SK-N-SH treated with all-trans-retinoic acid at 6 μM for 48 hours (cell line): Measurements from ENCODE around the gene SLFN11.
"Not testable (repeated sequence)": the region's sequence is repeated elsewhere in the genome, so short reads cannot be mapped to it uniquely, and the experiment has no call there.

Experiments
- ATAC-seq: fragments of 200-7000 bp; cut with Tn5 transposase; 3 replicates; pipeline ENCODE4 v1.9.1; 2020; ENCODE audit warnings: mild to moderate bottlenecking, moderate library complexity
- ARNTL ChIP-seq: fragments of 450-650 bp; formaldehyde crosslinking; IDR thresholded peaks from 2 replicates; pipeline ENCODE4 v1.5.0; 2020; ENCODE audit warnings: low read depth, mild to moderate bottlenecking, moderate library complexity, borderline replicate concordance
- CSDC2 ChIP-seq: fragments of 250-450 bp; sonication (Bioruptor Pico); IDR thresholded peaks from 2 replicates; pipeline ENCODE4 v1.5.0; 2020; ENCODE audit warnings: mild to moderate bottlenecking, moderate library complexity
- CSRNP3 ChIP-seq: fragments of 250-450 bp; sonication (Bioruptor Pico); IDR thresholded peaks from 2 replicates; pipeline ENCODE4 v1.5.1; 2021; ENCODE audit warnings: mild to moderate bottlenecking, moderate library complexity
- ESRRG ChIP-seq: fragments of 250-450 bp; sonication (Bioruptor Pico); IDR thresholded peaks from 2 replicates; pipeline ENCODE4 v1.6.1; 2021; ENCODE audit warnings: mild to moderate bottlenecking
- GLIS3 ChIP-seq: fragments of 250-450 bp; sonication (Bioruptor Pico); IDR thresholded peaks from 2 replicates; pipeline ENCODE4 v1.5.0; 2020; ENCODE audit warnings: mild to moderate bottlenecking, moderate library complexity
- OSR1 ChIP-seq: fragments of 250-450 bp; sonication (Bioruptor Pico); IDR thresholded peaks from 2 replicates; pipeline ENCODE4 v1.8.0; 2022; ENCODE audit warnings: moderate library complexity, mild to moderate bottlenecking, inconsistent platforms
- PATZ1 ChIP-seq: fragments of 250-450 bp; sonication (Bioruptor Pico); IDR thresholded peaks from 2 replicates; pipeline ENCODE4 v1.8.0; 2020; ENCODE audit warnings: mild to moderate bottlenecking, moderate library complexity, borderline replicate concordance
- POU6F1 ChIP-seq: fragments of 250-450 bp; sonication (Bioruptor Pico); IDR thresholded peaks from 2 replicates; pipeline ENCODE4 v1.8.0; 2021; ENCODE audit warnings: low read depth, mild to moderate bottlenecking, moderate library complexity, borderline replicate concordance
- PPARA ChIP-seq: fragments of 250-450 bp; sonication (Bioruptor Pico); IDR thresholded peaks from 2 replicates; pipeline ENCODE4 v1.5.0; 2020; ENCODE audit warnings: mild to moderate bottlenecking, borderline replicate concordance
- SNAI2 ChIP-seq: fragments of 250-450 bp; sonication (Bioruptor Pico); IDR thresholded peaks from 2 replicates; pipeline ENCODE4 v1.5.0; 2020; ENCODE audit warnings: mild to moderate bottlenecking, moderate library complexity
- TCF4 ChIP-seq: fragments of 250-450 bp; sonication (Bioruptor Pico); IDR thresholded peaks from 2 replicates; pipeline ENCODE4 v1.8.0; 2021; ENCODE audit warnings: mild to moderate bottlenecking, moderate library complexity, borderline replicate concordance
- TOX ChIP-seq: fragments of 250-450 bp; sonication (Bioruptor Pico); IDR thresholded peaks from 2 replicates; pipeline ENCODE4 v1.8.0; 2021; ENCODE audit warnings: mild to moderate bottlenecking, moderate library complexity, borderline replicate concordance
- TSHZ2 ChIP-seq: fragments of 250-450 bp; sonication (Bioruptor Pico); IDR thresholded peaks from 2 replicates; pipeline ENCODE4 v1.5.0; 2020; ENCODE audit warnings: mild to moderate bottlenecking, moderate library complexity
- ZC3H10 ChIP-seq: fragments of 250-450 bp; sonication (Bioruptor Pico); IDR thresholded peaks from 2 replicates; pipeline ENCODE4 v1.5.1; 2021; ENCODE audit warnings: mild to moderate bottlenecking, moderate library complexity
- ZFP30 ChIP-seq: fragments of 450-650 bp; formaldehyde crosslinking; IDR thresholded peaks from 2 replicates; pipeline ENCODE4 v1.5.0; 2022; ENCODE audit warnings: mild to moderate bottlenecking, moderate library complexity
- ZNF565 ChIP-seq: fragments of 450-650 bp; formaldehyde crosslinking; conservative IDR thresholded peaks from 2 replicates; pipeline ENCODE4 v1.5.0; 2020; ENCODE audit warnings: low read depth, mild to moderate bottlenecking, moderate library complexity
- ZNF70 ChIP-seq: fragments of 450-650 bp; formaldehyde crosslinking; IDR thresholded peaks from 2 replicates; pipeline ENCODE4 v1.5.0; 2020; ENCODE audit warnings: mild to moderate bottlenecking, moderate library complexity
- ZNF8 ChIP-seq: fragments of 450-650 bp; formaldehyde crosslinking; IDR thresholded peaks from 2 replicates; pipeline ENCODE4 v1.5.0; 2020; ENCODE audit warnings: mild to moderate bottlenecking, moderate library complexity
- TF ChIP-seq, protein P1 (sequence below): fragments of 250-450 bp; sonication (Bioruptor Pico); IDR thresholded peaks from 2 replicates; pipeline ENCODE4 v1.5.1; 2020; ENCODE audit warnings: low read depth, mild to moderate bottlenecking, moderate library complexity

SLFN11 gene

DNA sequence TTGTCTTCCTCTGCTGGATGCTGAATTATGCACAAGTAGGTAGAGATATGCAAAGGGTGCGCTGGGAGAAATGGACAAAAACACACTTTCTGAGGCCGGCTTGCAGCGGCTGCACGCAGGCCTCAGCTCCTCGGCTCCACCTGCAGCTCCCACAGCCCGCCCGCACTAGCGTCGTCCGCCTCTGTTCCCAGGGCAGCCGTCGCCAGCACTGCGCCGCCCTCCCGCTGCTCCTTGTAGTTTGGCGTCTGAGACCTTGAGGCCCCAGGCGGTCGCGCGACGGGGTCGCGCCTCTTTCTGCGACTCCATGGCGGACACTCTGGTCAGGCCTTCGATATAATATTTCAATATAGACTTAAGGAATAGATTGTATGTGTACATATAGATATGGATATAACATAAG lies 34.1 kb upstream of the SLFN11 start:
- TF ChIP-seq, protein P1, sequence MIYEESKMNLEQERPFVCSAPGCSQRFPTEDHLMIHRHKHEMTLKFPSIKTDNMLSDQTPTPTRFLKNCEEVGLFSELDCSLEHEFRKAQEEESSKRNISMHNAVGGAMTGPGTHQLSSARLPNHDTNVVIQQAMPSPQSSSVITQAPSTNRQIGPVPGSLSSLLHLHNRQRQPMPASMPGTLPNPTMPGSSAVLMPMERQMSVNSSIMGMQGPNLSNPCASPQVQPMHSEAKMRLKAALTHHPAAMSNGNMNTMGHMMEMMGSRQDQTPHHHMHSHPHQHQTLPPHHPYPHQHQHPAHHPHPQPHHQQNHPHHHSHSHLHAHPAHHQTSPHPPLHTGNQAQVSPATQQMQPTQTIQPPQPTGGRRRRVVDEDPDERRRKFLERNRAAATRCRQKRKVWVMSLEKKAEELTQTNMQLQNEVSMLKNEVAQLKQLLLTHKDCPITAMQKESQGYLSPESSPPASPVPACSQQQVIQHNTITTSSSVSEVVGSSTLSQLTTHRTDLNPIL, result no peak
- no peak for TF ChIP-seq PATZ1
- ATAC-seq, result no peak

DNA sequence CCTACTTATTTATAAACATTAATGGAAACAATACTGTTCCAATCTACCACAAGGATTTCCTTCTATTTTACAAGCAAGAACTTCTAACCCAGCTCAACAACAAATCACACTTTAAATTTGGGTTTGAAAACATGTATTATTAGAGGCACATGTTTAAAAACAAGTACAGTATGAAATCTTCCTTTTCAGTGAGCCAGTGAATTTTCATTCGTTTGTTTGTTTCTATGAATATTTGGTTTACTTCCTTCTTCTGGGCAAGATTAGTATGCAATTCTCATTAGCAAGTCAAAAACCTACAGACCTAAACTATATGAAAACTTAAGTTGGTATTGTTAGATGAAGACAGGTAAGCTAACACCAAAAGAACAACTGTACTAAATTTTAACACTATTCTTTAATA lies 33.1 kb upstream of the SLFN11 start:
- TF ChIP-seq ZC3H10 (no peak), ZNF565 (no peak), POU6F1 (no peak), TSHZ2 (no peak), ZFP30 (no peak), TOX (CRISPR knock-in tag) (no peak), ESRRG (no peak), SNAI2 (CRISPR knock-in tag) (no peak), ARNTL (CRISPR knock-in tag) (no peak), PPARA (CRISPR knock-in tag) (no peak), OSR1 (CRISPR knock-in tag) (no peak), ZNF70 (no peak)
- ATAC-seq, result no peak

- TF ChIP-seq ZNF8 (CRISPR knock-in tag) (no peak), CSRNP3 (CRISPR knock-in tag) (no peak), TCF4 (no peak), SNAI2 (CRISPR knock-in tag) (no peak), ZFP30 (no peak), CSDC2 (CRISPR knock-in tag) (no peak), ESRRG (no peak), PPARA (CRISPR knock-in tag) (no peak), PATZ1 (no peak), GLIS3 (CRISPR knock-in tag) (no peak)
- no peak for ATAC-seq
Observed at GRCh38 chr17:35404360-35404759, 30.9 kb upstream of the SLFN11 start.

DNA sequence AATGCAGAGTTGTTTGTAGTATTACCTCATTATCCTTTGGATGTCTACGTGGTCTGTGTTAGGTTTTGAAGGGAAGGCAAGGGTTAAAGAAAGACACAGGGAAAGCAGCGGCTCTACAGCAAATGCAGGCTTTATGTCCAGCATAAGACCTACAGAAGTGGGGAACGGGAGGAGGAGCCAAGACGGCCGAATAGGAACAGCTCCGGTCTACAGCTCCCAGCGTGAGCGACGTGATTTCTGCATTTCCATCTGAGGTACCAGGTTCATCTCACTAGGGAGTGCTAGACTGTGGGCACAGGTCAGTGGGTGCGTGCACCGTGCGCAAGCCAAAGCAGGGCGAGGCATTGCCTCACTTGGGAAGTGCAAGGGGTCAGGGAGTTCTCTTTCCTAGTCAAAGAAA lies 20.4 kb upstream of the SLFN11 start:
- ATAC-seq, result not testable (repeated sequence)
